ENCODE data around the gene MAP7D1.
A peak's percentile ranks its signal among the peaks of the same experiment; 100 is the strongest.

Gene MAP7D1

DNA sequence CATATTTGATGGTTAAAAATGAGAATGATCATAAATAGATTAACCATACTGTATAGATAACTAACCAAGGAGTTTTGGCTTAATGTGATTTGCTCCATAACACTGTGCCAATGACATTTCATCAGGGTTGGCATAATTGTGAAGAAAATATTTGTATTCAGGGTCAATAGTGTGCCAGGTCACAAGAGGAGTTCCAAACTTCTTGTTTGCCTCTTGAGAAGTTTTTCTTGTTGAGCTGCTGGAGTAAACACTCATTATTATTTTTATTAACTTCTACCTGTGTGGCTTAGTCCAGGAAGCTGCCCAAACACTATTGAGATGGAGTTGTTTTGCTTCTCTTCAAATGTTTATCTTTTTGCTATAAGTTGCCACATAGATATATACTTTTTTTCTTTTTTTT is 7.5 kb downstream of the MAP7D1 start:
- DNase-seq = no peak
- intact Hi-C loops (cut with DNase I) = no loop called here

DNA sequence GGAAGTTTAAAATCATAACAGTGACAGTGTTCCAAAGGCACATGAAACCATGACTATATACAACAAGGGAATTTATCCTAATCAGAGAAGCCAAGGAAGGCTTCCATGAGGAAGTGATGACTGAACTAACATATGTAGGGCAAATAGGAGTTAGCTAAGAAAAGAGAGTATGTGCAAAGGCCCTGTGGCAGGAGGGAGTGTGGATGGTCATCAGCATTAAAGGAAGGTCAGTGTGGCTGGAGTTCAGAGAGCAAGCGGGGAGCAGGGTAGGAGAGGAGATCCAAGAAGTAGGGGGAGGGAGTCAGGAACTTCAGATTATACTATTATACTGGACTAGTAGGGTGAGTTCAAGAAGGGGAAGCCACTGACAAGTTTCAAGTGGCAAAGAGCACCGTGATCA is 8.4 kb downstream of the MAP7D1 start:
- intact Hi-C loops (cut with DNase I) = no loop called here
- no peak for DNase-seq

DNA sequence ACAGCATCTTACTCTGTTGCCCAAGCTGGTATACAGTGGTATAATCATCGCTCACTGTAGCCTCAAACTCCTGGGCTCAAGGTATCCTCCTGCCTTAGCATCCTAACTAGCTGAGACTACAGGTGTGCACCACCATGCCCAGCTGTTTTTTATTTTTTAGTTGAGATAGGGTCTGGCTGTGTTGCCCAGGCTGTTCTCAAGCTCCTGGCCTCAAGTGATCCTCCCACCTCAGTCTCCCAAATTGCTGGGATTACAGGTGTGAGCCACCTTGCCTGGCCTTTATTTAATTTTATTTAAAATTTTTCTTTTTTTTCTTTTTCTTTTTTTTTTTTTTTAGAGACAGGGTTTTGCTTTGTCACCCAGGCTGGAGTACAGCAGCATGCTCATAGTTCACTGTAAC is 9.2 kb downstream of the MAP7D1 start:
- DNase-seq = peak in 2 of 10 donors; percentile 4 to 13
- intact Hi-C loops (cut with DNase I) = no loop called here

DNA sequence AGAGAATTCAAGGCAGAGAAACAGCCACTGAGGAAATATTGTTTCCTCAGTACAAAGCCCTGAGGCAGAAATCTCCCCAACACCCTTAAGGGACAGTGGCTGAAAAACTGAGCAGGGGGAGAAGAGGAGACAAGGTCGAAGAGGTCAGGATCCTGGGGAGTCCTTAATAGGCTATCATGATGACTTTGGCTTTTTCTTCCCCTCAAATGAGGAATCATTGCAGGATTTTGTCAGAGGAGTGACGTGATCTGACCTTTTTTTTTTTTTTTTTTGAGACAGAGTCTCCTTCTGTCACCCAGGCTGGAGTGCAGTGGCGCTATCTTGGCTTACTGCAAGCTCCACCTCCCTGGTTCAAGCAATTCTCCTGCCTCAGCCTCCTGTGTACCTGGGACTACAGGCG is 10.2 kb downstream of the MAP7D1 start:
- intact Hi-C loops (cut with DNase I) = no loop called here
- DNase-seq = peak in 2 of 10 donors; percentile 4 to 61

DNA sequence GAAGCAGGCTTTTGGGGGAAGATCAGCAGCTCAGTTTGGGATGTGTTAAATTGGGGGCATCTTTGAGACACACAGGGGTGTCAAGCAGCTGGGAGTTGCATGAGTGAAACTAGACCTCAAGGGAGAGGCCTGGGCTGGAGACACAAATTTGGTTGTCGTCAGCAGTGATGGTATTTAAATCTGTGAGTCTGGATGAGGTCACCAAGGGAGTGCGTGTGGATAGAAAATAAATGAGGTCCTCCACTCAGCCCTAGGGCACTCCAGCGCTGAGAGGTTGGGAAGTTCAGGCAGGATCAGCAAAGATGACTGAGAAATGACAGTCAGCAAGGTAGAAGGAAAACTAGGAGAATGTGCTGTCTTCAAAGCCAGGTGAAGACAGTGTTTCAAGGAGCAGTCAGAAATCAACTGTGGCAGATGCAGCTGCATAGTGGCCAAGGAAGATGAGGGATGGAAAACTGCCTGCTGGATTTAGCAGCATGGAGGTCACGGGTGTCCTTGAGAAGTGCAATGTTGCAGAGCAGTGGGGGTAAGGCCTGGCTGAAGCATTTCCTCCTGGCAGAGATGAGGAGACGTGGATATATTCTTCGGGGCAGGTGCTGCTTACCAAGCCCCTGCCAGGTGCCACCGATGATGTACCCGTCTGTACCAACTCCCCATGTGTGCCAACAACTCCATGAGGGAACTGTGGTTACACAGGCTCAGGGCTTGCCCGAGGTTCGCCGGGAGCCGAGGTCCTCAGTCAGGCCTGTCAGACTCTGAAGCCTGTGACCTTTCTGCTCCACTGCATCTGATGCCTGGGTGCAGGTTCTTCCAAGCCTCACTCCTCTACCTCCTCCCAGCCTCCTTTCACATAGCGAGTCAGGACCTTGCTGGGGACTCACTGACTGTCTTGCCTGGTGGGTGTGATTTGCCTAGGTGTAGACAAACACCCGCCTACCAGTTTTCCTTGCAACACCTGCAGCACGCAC is 11.3 kb downstream of the MAP7D1 start:
- DNase-seq = peak in 2 of 10 donors; percentile 60 to 75
- intact Hi-C loops (cut with DNase I) = no loop called here

DNA sequence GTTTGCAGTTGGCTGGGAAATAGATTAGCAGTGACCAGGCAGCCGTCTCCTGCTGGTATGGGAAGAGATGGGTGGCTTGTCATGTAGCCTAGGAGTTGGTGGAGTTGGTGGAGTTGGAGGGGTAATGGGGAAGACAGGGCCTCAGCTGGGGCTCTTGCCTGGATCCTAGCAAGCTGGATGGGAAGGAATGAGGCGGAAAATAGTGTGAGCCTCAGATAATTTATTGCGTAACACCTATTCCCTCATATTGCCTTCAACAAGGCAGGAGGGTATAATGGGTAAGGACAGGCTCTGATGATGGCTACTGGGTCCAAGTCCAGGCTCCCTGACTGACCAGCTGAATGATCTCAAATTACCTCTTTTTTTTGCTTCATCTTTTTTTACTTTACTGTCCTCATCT is 12.6 kb downstream of the MAP7D1 start:
- intact Hi-C loops (cut with DNase I) = no loop called here
- no peak for DNase-seq

DNA sequence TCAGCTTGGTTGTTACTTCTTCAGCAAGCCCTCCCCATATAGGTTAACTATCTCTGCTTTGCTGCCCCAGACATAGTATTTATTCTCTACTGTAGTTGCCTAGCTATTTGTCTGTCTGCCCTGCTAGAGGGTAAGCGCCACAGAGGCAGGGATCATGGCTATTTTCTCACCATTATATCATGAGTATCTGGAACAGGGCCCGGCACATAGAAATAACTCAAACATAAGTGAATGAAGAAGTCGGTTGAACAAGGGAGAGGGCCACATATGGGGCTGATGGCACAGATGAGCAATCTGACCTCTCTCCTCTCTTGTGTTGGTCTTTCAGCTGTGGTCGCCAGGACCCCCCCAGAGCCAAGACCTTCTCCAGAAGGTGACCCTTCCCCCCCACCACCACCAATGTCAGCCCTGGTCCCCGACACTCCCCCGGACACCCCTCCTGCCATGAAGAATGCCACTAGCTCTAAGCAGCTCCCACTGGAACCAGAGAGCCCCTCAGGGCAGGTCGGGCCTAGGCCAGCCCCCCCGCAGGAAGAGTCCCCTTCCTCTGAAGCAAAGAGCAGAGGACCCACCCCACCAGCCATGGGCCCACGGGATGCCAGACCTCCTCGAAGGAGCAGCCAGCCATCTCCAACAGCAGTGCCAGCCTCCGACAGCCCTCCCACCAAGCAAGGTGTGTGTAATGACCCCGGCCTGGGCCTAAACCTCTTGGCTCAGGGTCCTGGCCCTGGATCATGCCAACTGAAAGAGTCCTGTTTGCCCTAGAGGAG is 14.9 kb downstream of the MAP7D1 start:
- intact Hi-C loops (cut with DNase I) = no loop called here
- DNase-seq = no peak

DNA sequence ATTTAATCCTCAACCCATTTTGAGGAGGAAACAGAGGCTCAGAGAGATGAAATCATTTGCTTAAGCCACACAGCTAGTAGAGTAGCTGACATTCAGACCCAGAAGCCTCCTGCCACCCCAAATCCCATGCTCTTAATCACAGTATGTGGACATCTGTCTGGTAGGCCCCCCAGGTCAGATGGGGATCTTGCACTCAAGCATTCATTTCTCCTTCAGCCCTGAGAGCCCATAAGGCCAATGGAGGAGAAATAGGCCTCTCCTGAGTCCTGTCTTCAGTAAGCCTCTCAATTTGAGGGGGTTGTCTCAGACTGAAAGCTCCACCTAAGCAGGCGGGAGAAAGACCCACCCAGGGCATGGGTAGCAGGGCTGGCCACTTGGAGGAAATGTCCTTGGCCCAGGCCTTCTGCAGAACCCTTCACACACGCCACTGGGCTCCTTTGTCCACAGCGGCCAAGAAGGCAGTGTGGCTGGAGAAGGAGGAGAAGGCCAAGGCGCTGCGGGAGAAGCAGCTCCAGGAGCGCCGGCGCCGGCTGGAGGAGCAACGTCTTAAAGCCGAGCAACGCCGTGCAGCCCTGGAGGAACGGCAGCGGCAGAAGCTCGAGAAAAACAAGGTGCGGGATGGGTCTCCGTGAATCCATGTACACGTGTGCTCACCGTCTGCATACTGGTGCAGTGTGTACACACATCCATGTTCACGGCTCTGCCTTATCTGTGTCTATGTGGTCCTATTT is 16.2 kb downstream of the MAP7D1 start:
- peak in 1 of 10 donors; percentile 27 for DNase-seq
- intact Hi-C loops (cut with DNase I) = no loop called here

DNA sequence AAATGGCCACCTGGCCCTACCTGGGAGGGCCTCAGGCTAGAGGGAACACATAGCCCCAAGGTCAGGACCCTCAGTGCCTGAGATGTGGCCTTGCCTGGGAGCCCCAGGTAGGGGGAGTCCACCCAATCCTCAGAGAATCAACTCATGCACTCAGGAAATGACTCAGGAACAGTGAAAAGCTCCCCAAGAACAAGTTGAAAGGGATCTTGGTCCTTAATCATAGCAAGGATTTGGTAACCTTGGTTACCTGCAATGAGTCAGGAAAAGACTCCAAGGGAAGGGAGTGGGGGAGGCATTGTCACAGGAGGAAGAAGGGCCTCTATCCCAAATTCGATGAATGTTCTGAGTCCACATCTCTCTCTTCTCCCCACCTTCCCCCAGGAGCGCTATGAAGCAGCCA is 17.0 kb downstream of the MAP7D1 start:
- intact Hi-C loops (cut with DNase I) = no loop called here
- DNase-seq = no peak

DNA sequence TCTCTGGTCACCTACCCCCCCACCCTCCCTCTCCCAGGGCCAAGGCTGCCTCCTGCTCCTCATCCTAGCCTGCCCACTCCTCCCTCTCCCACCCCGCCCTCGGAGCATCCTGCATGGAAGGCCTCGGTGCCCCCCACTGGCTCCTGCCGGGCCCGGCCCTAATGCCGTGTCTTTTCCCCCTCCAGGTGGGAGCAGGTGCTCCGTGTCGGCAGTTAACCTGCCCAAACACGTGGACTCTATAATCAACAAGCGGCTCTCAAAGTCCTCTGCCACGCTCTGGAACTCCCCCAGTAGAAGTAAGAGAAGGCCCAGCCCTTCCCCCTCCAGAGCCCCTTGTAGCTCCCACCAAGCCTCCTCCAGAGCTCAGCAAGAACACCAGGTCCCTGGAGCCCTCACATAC is 18.8 kb downstream of the MAP7D1 start:
- intact Hi-C loops (cut with DNase I) = no loop called here
- no peak for DNase-seq

DNA sequence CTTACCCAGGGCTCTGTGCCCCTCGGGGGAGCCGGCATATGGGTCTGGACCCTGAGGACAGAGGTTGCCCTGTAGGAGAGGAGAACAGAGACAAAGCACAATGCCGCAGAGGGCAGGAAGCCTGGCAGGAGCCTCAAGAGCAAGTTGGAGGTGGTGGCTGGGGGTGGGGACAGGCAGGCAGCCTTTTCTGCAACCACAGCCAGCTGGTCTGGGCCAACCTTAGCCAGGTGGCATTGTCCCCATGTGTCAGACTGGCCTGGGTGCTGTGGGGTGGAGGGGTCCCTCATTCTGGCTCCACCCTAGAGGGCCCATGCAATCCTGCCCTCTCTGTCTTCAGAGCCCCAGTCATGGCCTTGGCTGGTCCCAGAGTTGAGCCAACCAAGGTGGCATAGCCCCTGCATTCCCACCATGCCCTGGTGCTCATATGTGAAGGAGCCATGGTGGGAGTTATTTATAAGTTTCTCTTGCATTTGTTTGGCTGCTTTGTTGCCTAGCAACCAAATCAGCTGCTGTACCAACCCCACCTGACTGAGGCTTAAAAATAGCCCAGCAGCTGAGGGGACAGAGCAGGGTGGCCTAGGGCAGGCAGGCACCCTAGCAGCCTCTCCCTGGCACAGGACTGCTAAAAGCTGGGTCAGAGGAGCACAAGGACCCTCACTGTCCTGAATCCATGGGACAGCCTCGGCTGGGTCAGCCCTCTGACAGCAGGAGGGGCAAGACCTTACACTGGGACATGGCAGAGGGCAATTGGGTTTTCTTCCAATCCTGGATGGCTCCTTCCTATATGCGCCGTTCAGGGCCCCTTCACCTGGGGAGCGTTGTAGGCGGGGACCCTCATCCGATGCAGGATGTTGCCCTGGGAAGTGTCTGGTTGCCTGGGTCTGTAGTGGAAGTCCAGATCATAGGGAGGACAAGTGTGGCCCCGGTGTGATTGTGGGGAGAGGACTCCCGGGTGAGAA is 19.5 kb downstream of the MAP7D1 start:
- intact Hi-C loops (cut with DNase I) = no loop called here
- peak in 7 of 10 donors; percentile 63 to 95 (median 75) for DNase-seq

DNA sequence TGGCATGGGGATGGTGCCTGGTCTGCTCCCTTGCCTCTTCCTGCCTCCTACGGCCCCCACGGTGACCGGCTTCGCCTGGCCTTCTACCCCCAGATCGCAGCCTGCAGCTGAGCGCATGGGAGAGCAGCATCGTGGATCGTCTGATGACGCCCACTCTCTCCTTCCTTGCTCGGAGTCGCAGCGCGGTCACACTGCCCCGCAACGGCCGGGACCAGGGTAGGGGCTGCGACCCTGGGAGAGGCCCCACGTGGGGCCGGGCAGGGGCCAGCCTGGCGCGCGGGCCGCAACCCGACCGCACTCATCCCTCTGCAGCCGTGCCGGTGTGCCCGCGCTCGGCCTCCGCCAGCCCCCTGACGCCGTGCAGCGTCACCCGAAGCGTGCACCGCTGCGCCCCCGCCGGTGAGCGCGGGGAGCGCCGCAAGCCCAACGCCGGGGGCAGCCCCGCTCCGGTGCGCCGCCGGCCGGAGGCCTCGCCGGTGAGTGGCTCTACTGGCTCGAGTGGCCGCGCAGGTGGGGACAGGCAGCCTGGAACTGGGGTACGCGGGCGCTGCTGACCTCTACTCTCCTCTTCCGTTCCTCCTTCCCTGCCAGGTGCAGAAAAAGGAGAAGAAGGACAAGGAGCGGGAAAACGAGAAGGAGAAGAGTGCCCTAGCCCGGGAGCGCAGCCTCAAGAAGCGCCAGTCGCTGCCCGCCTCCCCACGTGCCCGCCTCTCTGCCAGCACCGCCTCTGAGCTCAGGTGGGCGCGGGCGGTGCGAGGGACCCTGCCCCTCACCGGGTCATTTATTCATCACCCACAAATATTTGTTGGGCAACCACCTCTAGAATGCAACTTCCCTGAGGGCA is 20.4 kb downstream of the MAP7D1 start:
- peak in 3 of 10 donors; percentile 33 to 90 (median 85) for DNase-seq
- intact Hi-C loops (cut with DNase I) = no loop called here

DNA sequence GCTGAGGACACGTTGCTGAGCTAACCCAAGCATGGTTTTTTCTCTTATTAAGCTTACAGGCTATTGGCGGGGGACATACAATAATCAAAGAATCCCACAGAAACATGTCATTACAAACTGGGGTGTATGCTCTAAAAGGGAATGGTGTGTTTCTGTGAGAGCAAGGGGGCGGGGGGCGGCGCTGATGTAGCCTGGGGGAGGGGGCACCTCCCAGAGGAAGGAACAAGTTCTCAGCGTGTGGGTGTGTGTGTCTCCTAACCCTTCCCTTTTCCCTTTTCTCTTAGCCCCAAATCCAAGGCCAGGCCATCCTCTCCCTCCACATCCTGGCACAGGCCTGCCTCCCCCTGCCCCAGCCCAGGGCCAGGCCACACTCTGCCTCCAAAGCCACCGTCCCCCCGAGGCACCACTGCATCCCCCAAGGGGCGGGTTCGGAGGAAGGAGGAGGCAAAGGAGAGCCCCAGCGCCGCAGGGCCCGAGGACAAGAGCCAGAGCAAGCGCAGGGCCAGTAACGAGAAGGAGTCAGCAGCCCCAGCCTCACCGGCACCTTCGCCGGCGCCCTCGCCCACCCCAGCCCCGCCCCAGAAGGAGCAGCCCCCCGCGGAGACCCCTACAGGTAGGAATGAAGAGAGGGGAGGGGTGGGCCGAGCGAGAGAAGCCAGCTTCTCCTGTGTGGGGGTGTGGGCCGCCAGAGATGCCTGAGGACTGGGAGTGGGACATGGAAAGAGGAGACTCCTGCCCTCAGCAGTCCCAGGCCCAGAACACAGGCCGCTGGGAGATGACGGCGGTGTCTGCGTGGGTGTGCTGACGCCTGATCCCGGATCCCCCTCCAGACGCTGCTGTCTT is 21.9 kb downstream of the MAP7D1 start:
- DNase-seq = no peak
- intact Hi-C loops (cut with DNase I) = no loop called here

DNA sequence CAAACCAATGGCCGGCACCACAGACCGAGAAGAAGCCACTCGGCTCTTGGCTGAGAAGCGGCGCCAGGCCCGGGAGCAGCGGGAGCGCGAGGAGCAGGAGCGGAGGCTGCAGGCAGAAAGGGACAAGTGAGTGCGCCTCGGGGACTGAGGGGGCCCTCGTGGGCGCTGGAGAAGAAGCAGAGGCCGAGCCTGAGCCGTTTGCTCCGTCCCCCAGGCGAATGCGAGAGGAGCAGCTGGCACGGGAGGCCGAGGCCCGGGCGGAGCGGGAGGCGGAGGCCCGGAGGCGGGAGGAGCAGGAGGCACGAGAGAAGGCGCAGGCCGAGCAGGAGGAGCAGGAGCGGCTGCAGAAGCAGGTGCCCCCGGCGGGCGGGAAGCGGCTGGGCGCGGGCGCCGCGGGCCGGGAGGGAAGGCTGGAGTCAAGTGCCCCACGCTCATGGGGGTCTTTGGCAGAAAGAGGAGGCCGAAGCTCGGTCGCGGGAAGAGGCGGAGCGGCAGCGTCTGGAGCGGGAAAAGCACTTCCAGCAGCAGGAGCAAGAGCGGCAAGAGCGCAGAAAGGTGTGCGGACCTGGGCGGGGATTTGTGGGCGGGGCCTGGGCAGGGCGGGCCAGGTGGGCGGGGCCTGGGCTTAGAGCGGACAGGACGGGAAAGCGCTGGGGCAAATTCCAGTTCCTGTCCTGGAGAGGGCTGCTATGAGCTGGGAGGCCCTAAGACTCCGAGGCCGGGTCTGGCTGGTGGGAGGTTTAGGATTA is 22.7 kb downstream of the MAP7D1 start:
- intact Hi-C loops (cut with DNase I) = no loop called here
- peak in 2 of 10 donors; percentile 79 to 86 for DNase-seq

DNA sequence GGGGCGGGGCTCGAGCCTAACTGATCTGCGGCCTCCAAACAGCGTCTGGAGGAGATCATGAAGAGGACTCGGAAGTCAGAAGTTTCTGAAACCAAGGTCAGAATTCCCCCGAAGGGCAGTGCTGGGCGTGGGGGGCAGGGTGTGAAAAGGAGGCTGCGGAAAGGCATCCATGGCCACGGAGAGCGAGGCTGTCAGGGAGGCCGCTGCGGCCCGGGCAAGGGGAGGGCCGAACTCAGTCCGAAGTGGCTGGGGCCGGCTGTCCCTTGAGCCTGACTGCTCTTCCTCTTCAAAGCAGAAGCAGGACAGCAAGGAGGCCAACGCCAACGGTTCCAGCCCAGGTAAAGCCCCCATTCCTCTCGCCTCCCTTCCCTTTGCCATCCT is 23.2 kb downstream of the MAP7D1 start:
- intact Hi-C loops (cut with DNase I) = no loop called here
- DNase-seq = no peak

DNA sequence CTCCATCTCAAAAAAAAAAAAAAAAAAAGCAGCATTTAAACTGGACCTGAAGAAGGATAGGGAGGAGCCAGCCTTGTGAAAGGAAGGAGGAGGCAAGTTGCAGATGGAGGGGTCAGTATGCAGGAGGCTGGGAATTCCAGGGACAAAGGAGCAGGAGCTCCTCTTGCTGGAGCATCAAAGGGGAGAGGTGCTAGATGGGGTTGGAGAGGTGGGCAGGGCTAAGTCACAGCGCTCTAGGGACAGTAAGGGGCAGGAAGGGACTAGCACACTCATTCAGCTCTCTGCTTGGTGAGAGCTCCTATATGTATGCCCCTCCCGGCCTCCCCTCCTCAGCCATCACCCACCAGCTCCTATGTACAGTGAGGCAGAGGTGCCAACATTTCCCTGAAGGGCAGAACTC is 26.8 kb downstream of the MAP7D1 start:
- intact Hi-C loops (cut with DNase I) = no loop called here
- DNase-seq = no peak

DNA sequence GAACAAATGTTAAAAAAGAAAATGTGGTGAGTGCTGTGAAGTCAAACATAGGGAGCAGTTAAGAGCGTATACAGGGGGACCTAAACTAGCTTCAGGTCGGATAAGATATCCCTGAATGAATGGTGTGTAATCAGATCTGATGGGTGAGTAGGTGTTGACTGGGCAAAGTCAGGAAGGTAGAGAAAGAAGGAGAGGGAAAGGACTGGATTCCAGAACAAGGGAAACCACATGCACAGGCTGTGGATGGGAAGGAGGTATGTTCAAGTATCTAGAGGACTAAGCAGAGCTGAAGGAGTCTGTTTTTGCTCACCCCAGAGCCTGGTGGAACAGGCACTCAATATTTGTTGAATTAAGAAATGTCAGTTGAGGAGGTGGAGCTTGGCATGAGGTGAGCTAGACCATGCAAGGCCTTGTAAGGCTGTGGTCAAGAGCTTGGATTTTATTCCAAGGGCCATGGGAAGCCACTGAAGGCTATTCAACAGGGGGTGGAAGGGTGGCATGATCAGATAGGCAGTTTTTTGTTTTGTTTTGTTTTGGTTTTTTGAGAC is 27.4 kb downstream of the MAP7D1 start:
- DNase-seq = no peak
- intact Hi-C loops (cut with DNase I) = no loop called here
